Gastroesophageal sphincter (tissue), 3 donors: Measurements from ENCODE around the gene NOD2.

Source experiments
- EP300 ChIP-seq: sonication (generic); formaldehyde crosslinking; IDR thresholded peaks from one replicate; pipeline ENCODE4 v1.6.1; 2017; ENCODE audit warnings: antibody characterized with exemption, mild to moderate bottlenecking
- POLR2AphosphoS5 ChIP-seq: sonication (generic); formaldehyde crosslinking; IDR thresholded peaks from one replicate; pipeline ENCODE4 v1.6.1; 2017; ENCODE audit warnings: antibody characterized with exemption
- TF ChIP-seq, protein P1 (sequence below), 4 experiments: fragments of 200-600 bp in 2 of 4; fragments of 450-650 bp in 2 of 4; sonication (generic) in 1 of 4; IDR thresholded peaks; one replicate each; pipeline ENCODE4 v1.5.1; 2017 to 2019; ENCODE audit warnings: antibody characterized with exemption in 4 of 4, mild to moderate bottlenecking in 2 of 4, moderate library complexity in 2 of 4

DNA sequence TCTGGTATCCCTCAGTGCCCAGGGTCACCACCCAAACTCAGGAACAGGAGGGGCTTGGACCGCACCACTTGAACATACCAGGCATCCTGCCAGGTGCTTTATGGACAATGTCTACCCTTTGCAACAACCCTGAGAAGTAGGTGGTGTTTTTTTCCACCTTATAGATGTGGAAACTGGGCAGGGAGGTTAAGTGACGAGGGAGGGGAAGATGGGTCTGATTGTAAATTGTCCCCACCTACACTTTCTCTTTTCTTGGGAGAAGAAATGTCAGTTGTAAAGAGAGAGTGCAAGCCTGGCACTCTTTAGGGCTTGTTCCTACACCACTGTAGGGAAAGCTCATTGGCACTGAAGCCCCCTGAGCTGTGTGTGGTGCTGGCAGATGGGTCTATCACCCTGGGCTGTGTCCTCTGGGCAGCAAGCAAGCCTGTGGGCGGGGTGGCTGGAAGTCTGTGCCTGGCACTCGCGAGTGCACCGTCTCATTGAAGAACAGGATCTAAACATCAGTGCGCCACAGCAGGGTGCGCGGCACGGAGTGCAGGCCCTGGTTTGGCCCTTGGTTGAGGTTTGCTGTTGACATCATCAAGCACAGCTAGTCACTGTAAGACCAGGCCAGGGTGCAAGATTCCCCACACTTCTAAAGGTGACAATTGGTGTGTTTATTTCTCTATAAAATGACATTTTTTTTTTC, 15.1 kb downstream of the NOD2 start:
- TF ChIP-seq POLR2AphosphoS5 (no peak), EP300 (no peak)
- TF ChIP-seq, protein P1, sequence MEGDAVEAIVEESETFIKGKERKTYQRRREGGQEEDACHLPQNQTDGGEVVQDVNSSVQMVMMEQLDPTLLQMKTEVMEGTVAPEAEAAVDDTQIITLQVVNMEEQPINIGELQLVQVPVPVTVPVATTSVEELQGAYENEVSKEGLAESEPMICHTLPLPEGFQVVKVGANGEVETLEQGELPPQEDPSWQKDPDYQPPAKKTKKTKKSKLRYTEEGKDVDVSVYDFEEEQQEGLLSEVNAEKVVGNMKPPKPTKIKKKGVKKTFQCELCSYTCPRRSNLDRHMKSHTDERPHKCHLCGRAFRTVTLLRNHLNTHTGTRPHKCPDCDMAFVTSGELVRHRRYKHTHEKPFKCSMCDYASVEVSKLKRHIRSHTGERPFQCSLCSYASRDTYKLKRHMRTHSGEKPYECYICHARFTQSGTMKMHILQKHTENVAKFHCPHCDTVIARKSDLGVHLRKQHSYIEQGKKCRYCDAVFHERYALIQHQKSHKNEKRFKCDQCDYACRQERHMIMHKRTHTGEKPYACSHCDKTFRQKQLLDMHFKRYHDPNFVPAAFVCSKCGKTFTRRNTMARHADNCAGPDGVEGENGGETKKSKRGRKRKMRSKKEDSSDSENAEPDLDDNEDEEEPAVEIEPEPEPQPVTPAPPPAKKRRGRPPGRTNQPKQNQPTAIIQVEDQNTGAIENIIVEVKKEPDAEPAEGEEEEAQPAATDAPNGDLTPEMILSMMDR (IDR thresholded peaks at IDR 0.05), result no peak
